Hepatocyte (in vitro differentiated cells): ENCODE data around the gene DKK3.

Experiments
- EZH2 ChIP-seq: fragments of 200-600 bp; sonication (generic); IDR thresholded peaks from 2 replicates; pipeline ENCODE4 v1.6.1; 2016; ENCODE audit warnings: antibody characterized with exemption, mild to moderate bottlenecking, borderline replicate concordance
- EZH2phosphoT487 ChIP-seq: fragments of 200-600 bp; sonication (generic); IDR thresholded peaks from one replicate; pipeline ENCODE4 v1.6.1; 2018; ENCODE audit warnings: antibody characterized with exemption, mild to moderate bottlenecking, low read depth, moderate library complexity; ENCODE audit not compliant: unreplicated experiment, severe bottlenecking
- TF ChIP-seq, protein P1 (sequence below): fragments of 200-600 bp; sonication (generic); IDR thresholded peaks from 2 replicates; pipeline ENCODE4 v1.5.1; 2016; ENCODE audit warnings: antibody characterized with exemption, mild to moderate bottlenecking; ENCODE audit not compliant: poor library complexity

- TF ChIP-seq, protein P1, sequence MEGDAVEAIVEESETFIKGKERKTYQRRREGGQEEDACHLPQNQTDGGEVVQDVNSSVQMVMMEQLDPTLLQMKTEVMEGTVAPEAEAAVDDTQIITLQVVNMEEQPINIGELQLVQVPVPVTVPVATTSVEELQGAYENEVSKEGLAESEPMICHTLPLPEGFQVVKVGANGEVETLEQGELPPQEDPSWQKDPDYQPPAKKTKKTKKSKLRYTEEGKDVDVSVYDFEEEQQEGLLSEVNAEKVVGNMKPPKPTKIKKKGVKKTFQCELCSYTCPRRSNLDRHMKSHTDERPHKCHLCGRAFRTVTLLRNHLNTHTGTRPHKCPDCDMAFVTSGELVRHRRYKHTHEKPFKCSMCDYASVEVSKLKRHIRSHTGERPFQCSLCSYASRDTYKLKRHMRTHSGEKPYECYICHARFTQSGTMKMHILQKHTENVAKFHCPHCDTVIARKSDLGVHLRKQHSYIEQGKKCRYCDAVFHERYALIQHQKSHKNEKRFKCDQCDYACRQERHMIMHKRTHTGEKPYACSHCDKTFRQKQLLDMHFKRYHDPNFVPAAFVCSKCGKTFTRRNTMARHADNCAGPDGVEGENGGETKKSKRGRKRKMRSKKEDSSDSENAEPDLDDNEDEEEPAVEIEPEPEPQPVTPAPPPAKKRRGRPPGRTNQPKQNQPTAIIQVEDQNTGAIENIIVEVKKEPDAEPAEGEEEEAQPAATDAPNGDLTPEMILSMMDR = no peak
- TF ChIP-seq EZH2 = no peak
- no peak for TF ChIP-seq EZH2phosphoT487
Measured at GRCh38 chr11:12023015-12023414, 14.6 kb upstream of the DKK3 start.
